ENCODE results near the gene VKORC1L1.
"Not testable (repeated sequence)": the region's sequence is repeated elsewhere in the genome, so short reads cannot be mapped to it uniquely, and the experiment has no call there.

Gene VKORC1L1

DNA sequence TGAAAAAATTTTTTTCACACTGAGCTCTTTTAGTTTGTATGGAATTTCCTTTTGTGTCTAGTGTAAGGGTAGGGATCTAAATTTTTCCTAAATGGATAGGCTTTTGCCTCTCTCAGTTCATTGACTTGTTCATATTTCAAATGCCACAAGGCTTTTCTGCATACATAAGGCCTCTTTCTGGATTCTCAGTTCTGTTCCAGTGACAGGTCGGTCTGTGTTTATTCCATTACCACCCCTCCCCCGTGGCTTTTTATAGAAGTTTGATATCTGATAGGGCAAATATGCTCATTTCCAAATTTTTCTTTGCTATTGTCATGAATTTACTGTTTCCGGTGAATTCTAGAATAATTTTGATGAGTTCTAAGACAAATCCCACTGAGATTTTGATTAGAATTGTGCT, 12.7 kb downstream of the VKORC1L1 start:
- not testable (repeated sequence) for DNase-seq

DNA sequence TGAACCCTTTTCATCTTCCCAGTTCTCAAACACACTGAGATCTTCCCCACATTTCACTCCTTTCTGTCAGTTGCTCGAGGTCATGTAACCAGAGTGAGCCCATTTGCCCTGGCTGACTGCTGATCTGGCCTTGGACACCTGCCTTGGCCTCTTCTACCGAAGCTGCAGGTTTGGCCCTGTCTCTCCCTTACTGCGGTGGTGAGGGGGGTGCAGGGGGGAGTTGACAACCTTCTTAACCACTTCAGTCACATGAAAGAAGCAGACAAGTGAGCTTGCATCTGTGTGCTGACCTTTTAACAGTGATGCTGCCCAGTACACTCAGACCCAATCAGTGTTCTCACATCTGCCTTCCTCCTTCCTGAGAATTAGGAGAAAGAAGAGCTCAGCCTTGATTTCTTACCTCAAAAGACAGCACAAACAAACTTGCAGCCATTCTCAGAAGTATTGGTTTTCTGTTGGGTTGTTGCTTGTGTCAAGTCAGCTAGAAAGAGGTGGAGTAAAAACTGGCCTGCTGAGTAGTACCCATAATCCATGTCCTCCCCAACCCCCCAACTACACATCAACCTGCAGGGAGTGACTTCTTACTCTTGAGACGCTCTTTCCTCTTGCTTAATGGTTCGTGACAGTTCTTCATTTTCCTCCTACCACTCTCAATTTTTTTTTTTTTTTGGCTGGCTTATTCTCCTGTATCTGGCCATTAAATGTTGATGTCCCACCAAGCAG, 15.7 kb downstream of the VKORC1L1 start:
- DNase-seq = not testable (repeated sequence)

DNA sequence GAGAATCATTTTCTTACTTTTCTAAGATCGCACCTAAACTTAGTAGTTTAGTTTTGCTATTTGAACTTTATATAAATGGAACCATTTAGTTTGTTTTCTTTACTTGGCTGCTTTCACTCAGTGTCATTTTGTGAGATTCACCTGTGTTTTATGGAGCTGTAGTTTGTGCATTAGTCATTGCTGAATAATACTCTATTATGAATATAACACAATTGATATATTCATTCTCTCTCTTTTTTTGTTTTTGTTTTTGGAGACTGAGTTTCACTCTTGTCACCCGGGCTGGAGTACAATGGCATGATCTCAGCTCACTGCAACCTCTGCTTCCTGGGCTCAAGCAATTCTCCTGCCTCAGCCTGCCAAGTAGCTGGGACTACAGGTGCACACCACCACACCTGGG, 16.8 kb downstream of the VKORC1L1 start:
- DNase-seq = not testable (repeated sequence)

DNA sequence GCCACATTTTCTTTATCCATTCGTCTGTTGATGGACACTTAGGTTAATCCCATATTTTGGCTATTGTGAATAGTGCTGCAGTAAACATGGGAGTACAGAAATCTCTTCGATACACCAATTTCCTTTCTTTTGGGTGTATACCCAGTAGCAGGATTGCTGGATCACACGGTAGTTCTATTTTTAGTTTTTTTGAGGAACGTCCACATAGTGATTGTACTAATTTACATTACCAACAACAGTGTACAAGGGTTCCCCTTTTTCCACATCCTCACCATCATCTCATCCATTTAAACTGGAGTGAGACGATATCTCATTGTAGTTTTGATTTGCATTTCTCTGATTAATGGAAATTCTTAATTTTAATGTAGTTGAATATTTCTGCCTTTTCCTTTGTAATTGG, 19.3 kb downstream of the VKORC1L1 start:
- no peak for DNase-seq

DNA sequence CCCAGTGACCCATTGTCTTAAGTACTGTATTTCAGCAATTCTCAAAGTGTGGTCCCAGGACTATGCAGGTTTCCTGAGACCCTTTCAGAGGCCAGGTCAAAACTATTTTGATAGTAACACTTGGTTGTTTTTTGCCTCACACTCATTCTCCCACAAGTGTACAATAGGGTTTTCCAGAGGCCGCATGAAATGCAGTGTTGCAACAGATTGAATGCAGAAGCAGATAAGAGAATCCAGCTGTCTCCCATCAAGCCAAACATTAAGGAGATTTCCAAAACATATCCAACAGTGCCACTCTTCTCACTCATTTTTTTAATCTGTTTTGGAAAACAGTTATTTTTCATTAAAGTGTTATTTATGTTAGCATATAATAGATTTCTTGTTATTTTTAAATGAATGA, 20.0 kb downstream of the VKORC1L1 start:
- DNase-seq = no peak

DNA sequence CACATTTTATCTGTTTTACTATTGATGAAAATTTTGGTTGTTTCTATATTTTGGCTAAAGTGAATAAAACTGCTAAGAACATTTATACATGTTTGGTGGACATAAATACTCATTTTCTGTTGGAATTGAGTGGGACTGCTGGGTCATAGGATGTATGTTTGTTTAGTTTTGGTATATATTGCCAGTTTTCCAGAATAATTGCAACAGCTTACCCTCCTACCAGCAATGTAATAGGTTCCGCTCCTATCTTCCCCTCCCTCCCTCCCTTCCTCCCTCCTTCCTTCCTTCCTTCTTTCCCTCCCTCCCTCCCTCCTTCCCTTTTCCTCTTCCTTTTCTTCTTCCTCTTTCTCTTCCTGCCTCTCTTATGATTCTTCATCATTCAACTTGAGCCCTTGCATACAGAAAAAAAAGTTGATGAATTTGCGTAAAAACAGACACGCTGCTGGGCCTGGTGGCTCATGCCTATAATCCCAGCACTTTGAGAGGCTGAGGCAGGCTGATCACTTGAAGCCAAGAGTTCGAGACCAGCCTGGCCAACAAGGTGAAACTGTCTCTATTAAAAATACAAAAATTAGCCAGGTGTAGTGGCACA, 23.5 kb downstream of the VKORC1L1 start:
- no peak for DNase-seq

DNA sequence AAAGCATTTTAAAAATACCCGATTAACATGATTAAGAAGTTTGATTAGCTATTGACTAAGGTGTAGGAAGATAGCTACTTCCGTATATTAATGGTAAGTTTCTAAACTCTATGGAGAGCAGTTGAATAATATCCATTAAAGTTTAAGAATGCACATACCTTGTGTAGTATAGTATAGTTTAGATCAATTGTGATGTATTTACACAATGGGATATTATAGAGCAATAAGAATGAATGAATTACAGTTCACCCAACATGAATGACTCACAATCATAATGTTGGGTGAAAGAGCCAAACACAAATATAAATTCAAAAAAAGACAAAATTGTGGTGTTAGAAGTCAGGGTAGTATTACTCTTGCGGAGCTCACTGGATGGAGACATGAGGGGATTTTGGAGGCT, 24.4 kb downstream of the VKORC1L1 start:
- not testable (repeated sequence) for DNase-seq

DNA sequence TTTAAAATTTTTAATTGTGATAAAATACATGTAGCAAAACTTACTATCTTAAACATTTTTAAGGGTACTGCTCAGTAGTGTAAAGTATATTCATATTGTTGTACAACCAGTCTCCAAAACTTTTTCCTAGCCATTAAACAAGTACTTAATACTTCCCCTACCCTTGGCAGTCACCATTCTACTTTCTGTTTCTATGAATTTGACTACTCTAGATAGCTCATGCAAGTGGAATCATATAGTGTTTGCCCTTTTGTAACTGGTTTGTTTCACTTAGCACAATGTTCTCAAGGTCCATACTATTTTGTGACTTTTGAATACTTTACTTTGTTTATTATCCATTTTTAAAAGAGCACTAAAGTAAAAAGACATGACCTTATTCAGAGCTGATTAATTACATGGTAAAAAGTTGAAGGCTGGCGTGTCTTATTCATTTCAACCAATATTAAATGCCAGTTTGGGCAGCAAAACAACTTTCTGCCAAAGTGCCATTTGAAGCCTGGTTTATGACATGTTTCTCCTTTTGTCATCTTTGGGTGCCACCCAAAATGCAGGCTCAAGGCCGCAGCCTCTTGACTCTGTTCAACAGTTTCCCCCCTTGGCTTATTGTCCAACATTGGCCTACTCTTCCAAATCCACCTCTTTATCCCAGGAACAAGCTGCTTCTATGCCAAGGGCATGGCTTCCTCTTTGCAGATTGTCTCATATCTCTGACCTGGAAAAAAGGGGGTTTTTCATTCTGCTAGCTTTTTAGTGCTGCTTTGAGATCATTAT, 26.0 kb downstream of the VKORC1L1 start:
- DNase-seq = not testable (repeated sequence)

DNA sequence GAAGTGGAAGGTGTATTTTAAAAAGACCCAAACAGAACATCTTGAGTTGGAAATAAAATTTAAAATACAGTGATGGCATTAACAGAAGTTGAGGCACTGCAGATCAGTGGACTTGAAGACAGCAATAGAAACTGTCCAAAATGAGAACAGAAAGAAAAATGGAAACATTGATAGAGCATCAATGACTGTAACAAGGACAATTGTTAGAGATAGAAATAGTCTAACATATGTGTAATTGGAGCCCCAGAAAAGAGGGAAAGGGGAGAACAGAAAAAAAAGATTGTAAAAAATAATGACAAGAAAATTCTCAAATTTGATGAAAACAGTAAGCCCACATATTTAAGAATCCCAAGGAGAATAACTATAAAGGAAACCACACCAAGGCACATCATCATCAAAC, 29.4 kb downstream of the VKORC1L1 start:
- no peak for DNase-seq

DNA sequence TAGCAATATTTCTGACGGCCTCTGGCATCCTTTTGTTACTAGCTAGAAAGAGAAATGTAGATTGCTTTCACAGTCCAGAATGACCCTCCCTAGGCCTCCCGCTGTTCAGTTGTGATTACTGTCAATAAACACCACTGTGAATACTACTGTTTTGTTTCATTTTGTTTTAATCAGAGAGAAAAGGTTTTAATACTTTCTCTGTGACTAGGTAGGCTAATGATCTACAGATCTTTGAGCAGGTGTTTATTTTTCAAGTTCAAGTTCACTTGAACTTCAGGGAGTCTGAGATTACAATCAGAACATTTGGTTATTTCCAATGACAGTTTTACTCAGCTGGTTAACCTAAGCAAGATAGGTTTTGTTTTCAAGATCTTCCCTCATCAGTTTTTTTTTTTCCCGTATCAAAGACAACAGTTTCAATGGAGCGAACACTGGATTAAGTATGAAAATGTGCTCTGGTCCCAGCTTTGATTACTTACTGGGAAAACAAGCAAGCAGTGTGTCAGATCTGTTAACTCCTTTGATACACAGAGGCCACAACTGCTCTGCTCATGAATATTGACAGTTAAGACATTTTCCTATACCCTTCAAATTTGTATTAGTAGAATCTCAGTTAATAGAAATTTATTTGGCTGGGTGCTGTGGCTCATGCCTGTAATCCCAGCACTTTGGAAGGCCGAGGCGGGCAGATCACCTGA, 34.8 kb downstream of the VKORC1L1 start:
- no peak for DNase-seq

DNA sequence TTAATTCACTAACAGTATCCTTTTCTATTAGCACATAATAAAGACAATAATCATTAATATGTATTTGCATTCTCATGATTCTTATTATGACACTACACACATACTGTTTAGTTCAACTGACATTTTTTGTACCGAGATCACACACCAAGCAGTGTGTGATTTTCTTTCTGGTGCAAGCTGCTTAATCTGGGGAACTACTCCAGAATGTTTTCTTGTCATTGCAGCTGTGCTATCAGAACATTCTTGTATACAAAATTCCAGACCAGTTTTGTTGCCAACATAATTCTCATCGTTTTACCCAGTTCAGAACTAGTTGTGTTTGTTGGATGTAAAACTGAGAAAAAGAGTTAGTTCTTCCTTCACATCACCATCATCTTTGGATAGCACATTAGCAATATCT, 37.4 kb downstream of the VKORC1L1 start:
- DNase-seq = no peak

DNA sequence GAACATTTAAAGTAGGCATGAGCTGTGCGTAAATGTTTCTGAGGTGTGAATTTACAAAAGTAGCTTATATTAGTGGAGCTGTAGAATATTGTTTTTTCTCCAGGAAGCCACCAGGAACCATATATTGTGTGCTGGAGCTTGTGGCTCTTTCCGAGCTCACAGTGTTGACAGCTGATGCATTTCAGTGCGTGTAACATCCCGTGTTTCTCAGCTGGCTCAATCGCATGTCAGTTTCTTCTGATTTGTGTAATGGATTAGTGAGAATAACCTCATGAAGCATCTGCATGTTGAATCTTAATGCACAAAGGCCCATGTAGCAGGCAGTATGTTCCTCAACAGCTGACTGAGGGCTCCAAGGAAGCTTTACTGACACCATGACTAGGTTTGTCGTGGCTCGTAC, 39.4 kb downstream of the VKORC1L1 start:
- DNase-seq = no peak

DNA sequence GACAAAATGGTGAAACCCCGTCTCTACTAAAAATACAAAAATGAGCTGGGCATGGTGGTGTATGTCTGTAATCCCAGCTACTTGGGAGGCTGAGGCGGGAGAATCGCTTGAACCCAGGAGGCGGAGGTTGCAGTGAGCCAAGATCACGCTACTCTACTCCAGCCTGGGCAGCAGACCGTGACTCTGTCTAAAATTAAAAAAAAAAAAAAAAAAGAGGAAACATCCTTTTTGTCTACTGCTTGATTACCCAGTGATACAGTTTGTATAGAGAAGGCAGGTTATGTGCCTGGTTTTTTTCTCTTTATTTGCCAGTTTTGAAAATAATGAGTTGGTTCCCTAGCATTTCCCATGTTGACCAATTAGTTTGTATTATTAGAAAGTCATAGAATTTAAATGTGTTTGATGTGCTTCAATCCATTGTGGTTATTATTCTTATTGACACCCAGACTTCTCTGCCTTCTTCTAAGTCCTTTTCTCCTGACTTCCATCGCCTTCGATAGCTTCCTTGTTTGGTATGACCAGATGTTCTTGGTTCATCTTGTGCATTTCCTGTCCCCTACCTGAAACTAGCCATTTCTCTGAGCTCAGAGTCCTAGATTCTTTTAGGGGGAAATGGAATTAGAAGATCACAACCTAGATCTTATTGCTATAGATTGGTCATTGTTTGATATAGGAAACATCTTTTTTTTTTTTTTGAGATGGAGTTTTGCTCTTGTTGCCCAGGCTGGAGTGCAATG, 43.2 kb downstream of the VKORC1L1 start:
- DNase-seq = no peak

DNA sequence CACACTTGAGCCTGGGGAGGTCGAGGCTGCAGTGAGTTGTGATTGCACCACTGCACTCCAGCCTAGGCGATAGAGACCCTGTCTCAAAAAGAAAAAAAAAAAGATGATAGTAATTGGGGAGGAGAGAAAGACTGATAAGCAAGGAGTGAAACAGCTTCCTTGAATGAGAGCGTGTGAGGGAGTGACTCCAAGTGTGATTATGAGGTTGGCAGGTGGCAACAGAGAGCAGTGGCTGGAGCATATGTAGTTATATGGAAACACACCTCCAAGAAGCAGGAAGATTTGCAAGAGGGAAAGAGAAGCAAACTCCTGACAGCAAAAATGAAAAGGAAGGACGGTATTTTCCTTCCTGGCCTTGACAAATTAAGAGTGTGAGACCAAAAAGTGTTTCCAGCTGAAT, 50.4 kb downstream of the VKORC1L1 start:
- DNase-seq = peak; percentile 35

DNA sequence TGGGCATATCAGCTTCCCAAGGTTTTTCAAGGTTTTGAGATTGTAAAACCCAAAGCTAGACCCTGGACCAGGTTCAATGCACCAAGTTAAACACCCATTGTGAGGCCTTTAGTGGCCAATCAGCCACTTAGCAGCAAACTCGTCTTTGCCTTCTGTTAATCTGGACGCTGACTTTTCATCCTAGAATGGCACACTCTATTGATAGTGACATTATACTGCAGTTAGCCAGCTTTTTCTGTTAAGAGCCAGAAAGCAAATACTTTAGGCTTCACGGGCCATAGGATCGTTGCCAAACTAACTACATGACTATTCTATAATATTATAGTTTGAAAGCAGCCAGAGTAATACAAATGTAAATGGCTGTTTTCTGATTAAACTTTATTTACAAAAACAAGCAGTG, 51.3 kb downstream of the VKORC1L1 start:
- DNase-seq = no peak

DNA sequence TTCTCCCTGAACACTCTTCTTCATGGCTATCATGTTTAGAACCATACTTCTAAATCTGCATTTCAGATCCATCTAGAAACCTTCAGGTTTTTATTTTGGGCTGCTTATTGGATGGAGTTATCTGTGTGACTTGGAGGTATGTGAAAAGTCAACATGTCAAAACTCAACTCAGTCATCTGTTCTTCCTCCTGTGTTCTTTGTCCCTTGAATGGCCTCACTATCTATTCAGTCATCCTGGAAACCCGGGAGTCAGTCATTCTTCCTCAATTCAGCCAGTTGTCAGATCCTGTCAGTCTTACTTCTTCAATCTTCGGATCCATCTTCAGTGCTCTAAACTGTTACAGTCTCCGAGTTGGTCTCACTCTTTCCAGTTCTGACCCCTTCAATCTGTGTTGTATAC, 52.2 kb downstream of the VKORC1L1 start:
- DNase-seq = no peak

DNA sequence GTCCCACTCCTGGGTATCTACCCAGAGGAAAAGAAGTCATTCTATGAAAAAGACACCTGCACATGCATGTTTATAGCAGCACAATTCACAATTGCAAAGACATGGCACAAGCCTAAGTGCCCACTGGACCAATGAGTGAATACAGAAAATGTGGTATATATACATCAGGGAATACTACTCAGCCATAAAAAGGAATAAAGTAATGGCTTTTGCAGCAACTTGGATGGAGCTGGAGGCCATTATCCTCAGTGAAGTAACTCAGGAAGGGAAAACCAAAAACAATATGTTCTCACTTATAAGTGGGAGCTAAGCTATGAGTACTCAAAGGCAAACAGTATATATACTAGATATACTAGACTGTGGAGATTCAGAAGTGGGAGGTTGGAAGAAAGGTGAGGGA, 53.7 kb downstream of the VKORC1L1 start:
- DNase-seq = no peak

DNA sequence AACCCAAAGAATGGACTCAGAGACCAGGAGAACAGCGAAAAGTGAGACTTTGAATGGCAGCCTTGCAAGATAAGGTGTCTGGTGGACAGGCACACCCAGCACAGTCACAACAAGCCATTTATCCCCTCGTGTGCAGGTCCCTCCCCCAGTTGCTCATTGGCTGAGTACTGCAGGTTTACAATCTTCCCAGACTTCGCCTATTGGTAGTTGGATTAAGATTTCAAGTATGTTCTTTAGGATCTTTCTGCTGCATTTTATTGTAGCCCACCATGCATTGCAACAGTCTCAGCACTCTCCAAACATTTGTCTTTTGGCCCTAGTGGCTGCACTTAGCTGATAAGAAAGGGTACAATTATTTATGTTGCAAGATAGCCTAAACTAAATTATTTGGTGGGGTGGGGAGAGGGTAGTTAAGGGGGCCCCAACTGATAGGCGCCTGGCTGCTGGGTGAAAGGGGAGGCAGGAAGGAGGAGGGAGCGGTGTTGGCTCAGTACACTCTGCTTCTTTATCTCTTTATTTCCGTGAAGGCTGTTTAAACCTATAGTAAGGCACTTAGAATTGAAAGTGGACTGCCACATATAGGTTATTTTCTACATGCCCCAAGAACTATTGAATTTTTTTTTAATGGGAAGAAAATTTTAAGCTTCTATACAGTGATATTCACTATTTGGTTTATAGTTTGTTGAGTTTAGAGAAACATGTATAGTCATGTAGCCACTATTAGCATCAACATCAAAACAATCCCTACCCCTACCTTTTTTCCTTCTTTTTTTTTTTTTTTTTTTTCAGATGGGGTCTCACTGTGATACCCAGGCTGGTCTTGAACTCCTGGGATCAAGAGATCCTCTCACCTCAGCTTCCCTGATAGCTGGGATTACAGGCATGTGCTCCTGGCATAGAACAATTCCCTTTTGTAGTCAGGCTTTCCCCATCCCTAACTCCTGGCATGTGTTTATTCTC, 54.9 kb downstream of the VKORC1L1 start:
- DNase-seq = peak; percentile 98

DNA sequence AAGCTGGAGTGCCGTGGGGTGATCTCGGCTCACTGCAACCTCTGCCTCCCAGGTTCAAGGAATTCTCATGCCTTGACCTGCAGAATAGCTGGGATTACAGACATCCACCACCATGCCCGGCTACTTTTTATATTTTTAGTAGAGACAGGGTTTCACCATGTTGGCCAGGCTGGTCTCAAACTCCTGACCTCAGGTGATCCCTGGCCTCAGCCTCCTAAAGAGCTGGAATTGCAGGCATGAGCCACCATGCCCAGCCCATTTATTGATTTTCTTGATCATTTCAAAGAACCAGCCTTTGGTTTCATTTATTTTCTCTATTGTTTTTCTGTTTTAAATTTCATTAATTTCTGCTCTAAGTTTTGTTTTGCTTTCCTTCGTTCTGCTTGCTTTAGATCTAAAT, 58.8 kb downstream of the VKORC1L1 start:
- DNase-seq = no peak

DNA sequence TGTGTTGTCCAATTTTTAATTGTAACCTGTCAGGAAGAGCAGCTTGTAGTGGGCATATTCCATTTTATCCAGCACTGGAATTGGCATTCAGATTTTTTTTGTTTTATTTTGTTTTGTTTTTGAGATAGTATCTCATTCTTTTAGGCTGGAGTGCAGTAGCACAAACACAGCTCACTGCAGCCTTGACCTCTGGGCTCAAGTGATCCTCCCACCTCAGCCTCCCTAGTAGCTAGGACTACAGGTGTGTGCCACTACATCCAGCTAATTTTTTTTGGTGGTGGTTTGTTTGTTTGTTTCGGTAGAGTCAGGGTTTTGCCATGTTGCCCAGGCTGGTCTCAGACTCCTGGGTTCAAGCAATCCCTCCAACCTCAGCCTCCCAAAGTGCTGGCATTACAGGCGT, 64.4 kb downstream of the VKORC1L1 start:
- no peak for DNase-seq

DNA sequence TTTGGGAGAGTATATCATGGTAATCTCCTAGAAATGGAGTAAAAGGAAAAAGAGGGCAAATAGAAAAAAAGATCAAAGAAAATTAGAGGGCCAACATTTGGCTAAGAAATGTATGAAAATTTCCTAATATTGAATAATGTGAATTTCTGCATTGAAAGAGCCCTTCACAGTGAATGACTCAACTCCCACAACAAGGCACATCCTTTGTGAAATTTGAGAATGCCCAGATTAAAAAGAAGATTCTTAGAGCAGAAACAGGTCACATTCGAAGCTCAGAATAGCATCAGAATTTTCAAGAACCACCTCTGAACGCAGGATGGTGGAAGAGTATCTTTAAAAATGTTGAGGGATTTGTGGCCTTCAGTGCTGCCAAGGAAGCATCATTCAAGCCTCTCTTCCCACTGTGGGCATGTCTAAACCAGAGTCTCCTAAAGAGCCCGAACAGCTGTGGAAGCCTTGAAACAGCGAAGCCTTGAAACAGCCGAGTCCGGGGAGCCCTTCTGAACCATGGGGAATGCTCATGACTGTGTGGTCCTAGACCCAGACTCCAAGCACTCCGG, 65.5 kb downstream of the VKORC1L1 start:
- no peak for DNase-seq

Data from hematopoietic multipotent progenitor cell treated with erythropoietin and hydrocortisone succinate and interleukin-3 and kit ligand, for 8 days (in vitro differentiated cells).